ENCODE data around the gene DENND2A.

DNA sequence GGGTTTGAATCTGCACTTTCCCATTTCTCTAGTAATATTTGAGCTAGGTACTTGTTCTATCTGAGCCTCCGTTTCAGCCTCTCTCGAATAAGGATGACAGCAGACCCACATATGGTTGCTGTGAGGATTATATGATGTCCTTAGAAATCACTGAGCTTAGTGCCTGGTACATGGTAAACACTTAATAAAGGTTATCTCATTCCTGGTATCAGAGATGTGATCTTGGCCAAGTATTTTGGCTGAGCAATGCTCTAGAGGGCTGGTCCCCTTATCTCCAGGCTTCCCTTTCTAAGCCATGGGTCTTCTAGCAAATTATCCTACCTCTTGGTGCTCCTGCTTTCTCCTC lies 160.9 kb downstream of the DENND2A start:
- TF ChIP-seq, protein P1, sequence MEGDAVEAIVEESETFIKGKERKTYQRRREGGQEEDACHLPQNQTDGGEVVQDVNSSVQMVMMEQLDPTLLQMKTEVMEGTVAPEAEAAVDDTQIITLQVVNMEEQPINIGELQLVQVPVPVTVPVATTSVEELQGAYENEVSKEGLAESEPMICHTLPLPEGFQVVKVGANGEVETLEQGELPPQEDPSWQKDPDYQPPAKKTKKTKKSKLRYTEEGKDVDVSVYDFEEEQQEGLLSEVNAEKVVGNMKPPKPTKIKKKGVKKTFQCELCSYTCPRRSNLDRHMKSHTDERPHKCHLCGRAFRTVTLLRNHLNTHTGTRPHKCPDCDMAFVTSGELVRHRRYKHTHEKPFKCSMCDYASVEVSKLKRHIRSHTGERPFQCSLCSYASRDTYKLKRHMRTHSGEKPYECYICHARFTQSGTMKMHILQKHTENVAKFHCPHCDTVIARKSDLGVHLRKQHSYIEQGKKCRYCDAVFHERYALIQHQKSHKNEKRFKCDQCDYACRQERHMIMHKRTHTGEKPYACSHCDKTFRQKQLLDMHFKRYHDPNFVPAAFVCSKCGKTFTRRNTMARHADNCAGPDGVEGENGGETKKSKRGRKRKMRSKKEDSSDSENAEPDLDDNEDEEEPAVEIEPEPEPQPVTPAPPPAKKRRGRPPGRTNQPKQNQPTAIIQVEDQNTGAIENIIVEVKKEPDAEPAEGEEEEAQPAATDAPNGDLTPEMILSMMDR (conservative IDR thresholded peaks at IDR 0.05 in 1 of 2, IDR thresholded peaks at IDR 0.05 in 1 of 2; ENCODE audit: extremely low read depth in 1 of 2, insufficient read depth in 1 of 2, low read depth in 1 of 2, low read length in 2 of 2): no peak
- no peak for TF ChIP-seq EZH2 (IDR thresholded peaks at IDR 0.05; ENCODE audit: borderline replicate concordance, low read length)

All from mammary epithelial cell (primary cell).